ENCODE measurements around the gene NACC1.
A peak's percentile ranks its signal among the peaks of the same experiment; 100 is the strongest.

DNA sequence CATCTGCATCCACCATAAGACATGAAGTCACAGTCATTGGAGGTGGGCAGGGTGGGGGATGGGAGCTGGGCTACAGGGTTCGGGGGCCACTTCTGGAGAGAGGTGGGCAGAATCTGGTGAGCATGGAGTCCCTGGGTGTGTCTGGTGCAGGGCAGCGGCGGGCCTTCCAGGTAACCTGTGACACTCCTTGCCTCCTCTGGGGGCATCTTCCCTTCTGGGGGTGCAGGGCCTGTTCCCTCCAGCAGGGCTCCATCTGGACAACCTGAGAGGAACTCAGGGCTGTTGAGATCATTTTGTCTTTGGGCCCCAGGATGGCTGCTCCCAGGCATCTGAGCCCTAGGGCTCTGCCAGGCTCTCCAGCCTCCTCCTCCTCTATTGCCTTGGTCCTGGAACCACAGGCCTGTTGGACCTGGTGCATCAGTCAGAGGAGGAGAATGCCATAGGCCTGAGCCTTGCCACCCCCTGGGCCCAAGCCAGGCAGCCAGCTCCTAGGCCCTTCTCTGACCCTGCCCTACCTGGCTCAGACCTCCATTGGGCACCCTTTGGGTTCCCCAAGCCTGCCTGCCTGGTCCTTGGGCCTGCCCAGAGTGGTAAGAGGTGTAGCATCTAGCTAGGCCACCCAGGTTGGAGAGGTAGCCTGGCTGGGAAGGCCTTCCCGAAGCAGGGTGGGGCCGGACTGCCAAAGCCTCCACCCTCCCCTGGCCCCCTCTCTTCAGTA lies 28.8 kb upstream of the NACC1 start:
- TF ChIP-seq, protein P1, sequence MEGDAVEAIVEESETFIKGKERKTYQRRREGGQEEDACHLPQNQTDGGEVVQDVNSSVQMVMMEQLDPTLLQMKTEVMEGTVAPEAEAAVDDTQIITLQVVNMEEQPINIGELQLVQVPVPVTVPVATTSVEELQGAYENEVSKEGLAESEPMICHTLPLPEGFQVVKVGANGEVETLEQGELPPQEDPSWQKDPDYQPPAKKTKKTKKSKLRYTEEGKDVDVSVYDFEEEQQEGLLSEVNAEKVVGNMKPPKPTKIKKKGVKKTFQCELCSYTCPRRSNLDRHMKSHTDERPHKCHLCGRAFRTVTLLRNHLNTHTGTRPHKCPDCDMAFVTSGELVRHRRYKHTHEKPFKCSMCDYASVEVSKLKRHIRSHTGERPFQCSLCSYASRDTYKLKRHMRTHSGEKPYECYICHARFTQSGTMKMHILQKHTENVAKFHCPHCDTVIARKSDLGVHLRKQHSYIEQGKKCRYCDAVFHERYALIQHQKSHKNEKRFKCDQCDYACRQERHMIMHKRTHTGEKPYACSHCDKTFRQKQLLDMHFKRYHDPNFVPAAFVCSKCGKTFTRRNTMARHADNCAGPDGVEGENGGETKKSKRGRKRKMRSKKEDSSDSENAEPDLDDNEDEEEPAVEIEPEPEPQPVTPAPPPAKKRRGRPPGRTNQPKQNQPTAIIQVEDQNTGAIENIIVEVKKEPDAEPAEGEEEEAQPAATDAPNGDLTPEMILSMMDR (conservative IDR thresholded peaks at IDR 0.05; ENCODE audit: low read depth, low read length) = peak; percentile 44; the same call in 1 of the 2 replicates
- no peak for TF ChIP-seq EZH2 (IDR thresholded peaks at IDR 0.05; ENCODE audit: borderline replicate concordance, low read depth, low read length, poor library complexity, severe bottlenecking)

All from A673 (cell line).